Endothelial cell of umbilical vein (primary cell): ENCODE data around the gene MCM3. TPM values are rescaled to one million over a fixed set of nuclear protein-coding genes. Genes with fewer than 3 reads are reported as not detected.

Experiments
- BruUV-seq: library from RNA; stranded (reverse); fragments of 400-500 nt; replicated peaks from 2 replicates; lab custom pipeline; 2021; lab: Mats Ljungman, UMichigan
- CTCF ChIA-PET: fragments of 300-600, 350-600 bp; sonication (Branson Sonifier 250); formaldehyde crosslinking; loops from one replicate; lab custom pipeline; 2021; ENCODE audit warnings: antibody characterized with exemption, inconsistent platforms; lab: Charles Lee
- POLR2A ChIA-PET: fragments of 300-600, 350-600 bp; sonication (Branson Sonifier 250); formaldehyde crosslinking; loops from one replicate; lab custom pipeline; 2021; ENCODE audit warnings: antibody characterized with exemption, inconsistent platforms; lab: Charles Lee
- DNase-seq: peaks from one replicate; pipeline ENCODE4 v3.0.0-alpha.2; 2011; ENCODE audit warnings: low read depth, low spot score
- FAIRE-seq: peaks from 2 replicates; lab custom pipeline; 2011; peaks lifted over from hg19 to GRCh38; lab: Jason Lieb, UNC
- H2AFZ ChIP-seq: 2 replicates; pipeline ENCODE4 v1.6.0; 2012; ENCODE audit warnings: low read depth, low read length, control low read depth, inconsistent platforms
- H3K27ac ChIP-seq: 2 replicates; pipeline ENCODE4 v1.5.1; 2011; ENCODE audit warnings: low read depth, mild to moderate bottlenecking, control low read depth, low read length, moderate library complexity; ENCODE audit not compliant: insufficient read depth
- H3K27me3 ChIP-seq, 2 experiments: 2 replicates each; pipeline versions ENCODE4 v1.6.0 to v1.6.1; 2011; ENCODE audit warnings: low read length in 2 of 2, mixed read lengths in 1 of 2; ENCODE audit not compliant: control insufficient read depth in 2 of 2, insufficient read depth in 2 of 2
- H3K36me3 ChIP-seq, 2 experiments: 2 replicates in 1 of 2; 3 replicates in 1 of 2; pipeline ENCODE4 v1.5.1; 2011; ENCODE audit warnings: low read length in 2 of 2, mild to moderate bottlenecking in 1 of 2, moderate library complexity in 1 of 2; ENCODE audit not compliant: control insufficient read depth in 2 of 2, insufficient read depth in 2 of 2; ENCODE audit errors: extremely low read depth in 1 of 2
- H3K4me1 ChIP-seq: 3 replicates; pipeline ENCODE4 v1.5.1; 2011; ENCODE audit warnings: mild to moderate bottlenecking, low read length; ENCODE audit not compliant: control insufficient read depth, insufficient read depth; ENCODE audit errors: extremely low read depth
- H3K4me2 ChIP-seq: 2 replicates; pipeline ENCODE4 v1.6.1; 2011; ENCODE audit warnings: low read length, control low read depth, mixed read lengths; ENCODE audit not compliant: insufficient read depth
- H3K4me3 ChIP-seq, 3 experiments: fragments of 200-600 bp in 1 of 3; sonication (generic), shearing (Covaris generic) in 1 of 3; replicated peaks in 1 of 3; 2 replicates each; pipeline ENCODE4 v1.5.1; 2011 to 2016; ENCODE audit warnings: control low read depth in 3 of 3, low read length in 3 of 3, mild to moderate bottlenecking in 2 of 3, inconsistent platforms in 1 of 3, low read depth in 1 of 3, moderate library complexity in 1 of 3; ENCODE audit not compliant: insufficient read depth in 1 of 3
- H3K79me2 ChIP-seq: 2 replicates; pipeline ENCODE4 v1.6.0; 2012; ENCODE audit warnings: low read length, inconsistent platforms; ENCODE audit not compliant: control insufficient read depth, insufficient read depth
- H3K9ac ChIP-seq: replicated peaks from 2 replicates; pipeline ENCODE3; 2011; ENCODE audit warnings: low read length, control low read depth; ENCODE audit not compliant: insufficient read depth; ENCODE audit errors: extremely low read depth
- H3K9me1 ChIP-seq: replicated peaks from 3 replicates; pipeline ENCODE4 v1.6.0; 2011; ENCODE audit warnings: mild to moderate bottlenecking, low read length; ENCODE audit not compliant: control insufficient read depth, insufficient read depth; ENCODE audit errors: extremely low read depth
- H3K9me3 ChIP-seq: replicated peaks from 2 replicates; pipeline ENCODE4 v1.5.1; 2012; ENCODE audit warnings: low read length, inconsistent platforms; ENCODE audit not compliant: control insufficient read depth, insufficient read depth
- H4K20me1 ChIP-seq: replicated peaks from 2 replicates; pipeline ENCODE3; 2011; ENCODE audit warnings: mild to moderate bottlenecking, low read length; ENCODE audit not compliant: control insufficient read depth, insufficient read depth; ENCODE audit errors: extremely low read depth
- EZH2 ChIP-seq: IDR thresholded peaks from 2 replicates; pipeline ENCODE4 v1.6.1; 2012; ENCODE audit warnings: borderline replicate concordance, low read depth, mild to moderate bottlenecking, moderate library complexity, low read length, inconsistent platforms; ENCODE audit not compliant: severe bottlenecking
- FOS ChIP-seq: IDR thresholded peaks from 2 replicates; pipeline ENCODE4 v1.6.1; 2011; ENCODE audit warnings: mild to moderate bottlenecking, low read length, moderate library complexity, borderline replicate concordance; ENCODE audit not compliant: insufficient read depth
- GATA2 ChIP-seq: IDR thresholded peaks from 2 replicates; pipeline ENCODE4 v1.7.0; 2011; ENCODE audit warnings: low read depth, mild to moderate bottlenecking, moderate library complexity, mixed read lengths, low read length; ENCODE audit not compliant: insufficient read length, insufficient read depth
- JUN ChIP-seq: IDR thresholded peaks from 2 replicates; pipeline ENCODE4 v1.6.1; 2011; ENCODE audit warnings: borderline replicate concordance, low read depth; ENCODE audit not compliant: insufficient read length, insufficient read depth
- MYC ChIP-seq: IDR thresholded peaks from one replicate; pipeline ENCODE4 v1.6.1; 2011; ENCODE audit warnings: mild to moderate bottlenecking, low read depth, low read length
- POLR2A ChIP-seq: IDR thresholded peaks from 2 replicates; pipeline ENCODE4 v1.6.1; 2012; ENCODE audit warnings: low read depth, mild to moderate bottlenecking, control low read depth, low read length
- POLR2AphosphoS5 ChIP-seq: IDR thresholded peaks from 2 replicates; pipeline ENCODE4 v1.6.1; 2012; ENCODE audit warnings: low read depth, mild to moderate bottlenecking, control low read depth, low read length, moderate library complexity; ENCODE audit not compliant: insufficient read depth
- dilution Hi-C: fragments of 300-500 bp; cut with MboI; formaldehyde crosslinking; loops from one replicate; pipeline ENCODE4 v1.15.0; 2019; ENCODE audit warnings: low sequenced_read_pairs; ENCODE audit not compliant: extremely low pct_ligation_motif_present
- intact Hi-C: fragments of 100-400 bp; cut with micrococcal nuclease; formaldehyde crosslinking; loops from one replicate; pipeline ENCODE4 v1.10.0; 2022
- polyA plus RNA-seq, 4 experiments: library from polyadenylated mRNA; depleted of rRNA in 3 of 4; stranded (reverse) in 3 of 4; unstranded in 1 of 4; fragments of >200 nt; gene quantifications; 2 replicates each; pipeline versions ENCODE4 v1.2.1 to v1.2.3, GENCODE V29; 2011 to 2012; ENCODE audit warnings: missing spikeins in 1 of 4
- total RNA-seq: library from RNA; stranded (reverse); gene quantifications from 2 replicates; pipeline ENCODE4 v1.2.3, GENCODE V29; 2021
- TF ChIP-seq, protein P1 (sequence below), 2 donors: IDR thresholded peaks; 1 replicate in 1 of 2; 2 replicates in 1 of 2; pipeline ENCODE4 v1.5.1; 2011; ENCODE audit warnings: low read length in 2 of 2, mild to moderate bottlenecking in 2 of 2, moderate library complexity in 2 of 2, control low read depth in 1 of 2, inconsistent platforms in 1 of 2, low read depth in 1 of 2; ENCODE audit not compliant: insufficient read depth in 1 of 2; ENCODE audit errors: extremely low read depth in 1 of 2
- TF ChIP-seq, protein P2 (sequence below): IDR thresholded peaks from 2 replicates; pipeline ENCODE4 v1.6.1; 2011; ENCODE audit not compliant: insufficient read depth, insufficient read length

Gene MCM3
- total and polyA plus RNA-seq, 2 donors (not counting 3 experiments of a cell fraction or from before 2014, with no cell fraction given), result 57.2 to 81.6 TPM

DNA sequence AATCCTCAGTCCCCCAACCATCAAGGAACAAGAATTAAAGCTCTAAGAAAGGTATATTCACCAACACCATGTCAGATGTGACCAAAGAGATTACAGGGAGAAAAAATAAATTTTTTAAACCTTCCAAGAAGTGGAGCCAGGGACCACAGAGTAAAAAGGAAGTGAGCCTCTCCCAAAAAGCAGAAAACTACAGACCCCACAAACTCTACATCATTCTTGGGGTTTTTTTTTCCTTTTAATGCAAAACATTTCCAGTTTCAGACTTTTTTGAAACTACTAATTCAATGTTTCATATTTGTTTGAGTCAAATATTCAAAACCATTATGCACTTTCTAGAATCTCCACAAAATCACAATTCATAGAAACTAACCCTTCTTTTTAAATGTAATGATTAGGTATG, 33.4 kb downstream of the MCM3 start:
- DNase-seq, result no peak
- no peaks in the 10 kb centered on the region for H3K9me1 ChIP-seq
- no TSS peak for BruUV-seq
- no peak overlapping the region for H3K9ac ChIP-seq
- H3K4me2 ChIP-seq, result no peak overlapping the region
- TF ChIP-seq POLR2AphosphoS5, result no peak
- TF ChIP-seq, protein P1, sequence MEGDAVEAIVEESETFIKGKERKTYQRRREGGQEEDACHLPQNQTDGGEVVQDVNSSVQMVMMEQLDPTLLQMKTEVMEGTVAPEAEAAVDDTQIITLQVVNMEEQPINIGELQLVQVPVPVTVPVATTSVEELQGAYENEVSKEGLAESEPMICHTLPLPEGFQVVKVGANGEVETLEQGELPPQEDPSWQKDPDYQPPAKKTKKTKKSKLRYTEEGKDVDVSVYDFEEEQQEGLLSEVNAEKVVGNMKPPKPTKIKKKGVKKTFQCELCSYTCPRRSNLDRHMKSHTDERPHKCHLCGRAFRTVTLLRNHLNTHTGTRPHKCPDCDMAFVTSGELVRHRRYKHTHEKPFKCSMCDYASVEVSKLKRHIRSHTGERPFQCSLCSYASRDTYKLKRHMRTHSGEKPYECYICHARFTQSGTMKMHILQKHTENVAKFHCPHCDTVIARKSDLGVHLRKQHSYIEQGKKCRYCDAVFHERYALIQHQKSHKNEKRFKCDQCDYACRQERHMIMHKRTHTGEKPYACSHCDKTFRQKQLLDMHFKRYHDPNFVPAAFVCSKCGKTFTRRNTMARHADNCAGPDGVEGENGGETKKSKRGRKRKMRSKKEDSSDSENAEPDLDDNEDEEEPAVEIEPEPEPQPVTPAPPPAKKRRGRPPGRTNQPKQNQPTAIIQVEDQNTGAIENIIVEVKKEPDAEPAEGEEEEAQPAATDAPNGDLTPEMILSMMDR (IDR thresholded peaks at IDR 0.05; ENCODE audit: extremely low read depth in 1 of 2, insufficient read depth in 1 of 2, low read depth in 1 of 2, low read length in 2 of 2), result no peak
- no peak for TF ChIP-seq GATA2
- TF ChIP-seq POLR2A, result no peak
- TF ChIP-seq, protein P2, sequence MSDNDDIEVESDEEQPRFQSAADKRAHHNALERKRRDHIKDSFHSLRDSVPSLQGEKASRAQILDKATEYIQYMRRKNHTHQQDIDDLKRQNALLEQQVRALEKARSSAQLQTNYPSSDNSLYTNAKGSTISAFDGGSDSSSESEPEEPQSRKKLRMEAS, result no peak
- TF ChIP-seq EZH2, result no peak
- TF ChIP-seq FOS, result no peak
- TF ChIP-seq JUN, result no peak
- no peak for TF ChIP-seq MYC
- dilution Hi-C loops, result no loop called here
- H3K9me3 ChIP-seq, result no peaks in the 10 kb centered on the region
- H3K4me1 ChIP-seq, result no peaks in the 10 kb centered on the region
- ChIA-PET POLR2A (no interaction called here), CTCF (interaction anchor here (1.2 kb wide), 1 partner anchor 13 kb away, joined by 3 read pairs; no protein-coding TSS in a partner anchor)
- no peaks in the 10 kb centered on the region for H3K79me2 ChIP-seq
- no peaks in the 10 kb centered on the region for H3K36me3 ChIP-seq
- H3K27me3 ChIP-seq, result peaks cover 11 to 13% of the 10 kb centered on the region in 2 experiments
- no peak for FAIRE-seq
- no peak overlapping the region for H3K27ac ChIP-seq
- intact Hi-C loops, result no loop called here
- no peaks in the 10 kb centered on the region for H4K20me1 ChIP-seq
- H2AFZ ChIP-seq, result no peak overlapping the region
- H3K4me3 ChIP-seq, result no peak overlapping the region
